Omental fat pad (tissue), 4 donors: ENCODE results near the gene AKAP9. TPM values are rescaled to one million over a fixed set of nuclear protein-coding genes. Genes with fewer than 3 reads are reported as not detected.

Experiments used
- ATAC-seq: fragments of 150-250 bp; one replicate; pipeline ENCODE4 v1.9.1; 2016; ENCODE audit warnings: mild to moderate bottlenecking, moderate library complexity; ENCODE audit not compliant: low FRiP score
- DNase-seq: peaks from one replicate; pipeline ENCODE4 v3.0.0-alpha.2; 2019; ENCODE audit warnings: low spot score
- total RNA-seq, 4 donors: library from RNA; depleted of rRNA; stranded (reverse); fragments of >200 nt; gene quantifications; one replicate each; pipeline ENCODE4 v1.1.0, GENCODE V29; 2016
- TF ChIP-seq, protein P1 (sequence below), 3 donors: fragments of 450-650 bp; IDR thresholded peaks; one replicate each; pipeline ENCODE4 v1.5.1; 2016 to 2017; ENCODE audit warnings: antibody characterized with exemption in 3 of 3, mild to moderate bottlenecking in 3 of 3, moderate library complexity in 2 of 3

Gene AKAP9
- total RNA-seq, 4 donors from 2014 or later, result 44.4 to 73.9 (median 62.7) TPM

DNA sequence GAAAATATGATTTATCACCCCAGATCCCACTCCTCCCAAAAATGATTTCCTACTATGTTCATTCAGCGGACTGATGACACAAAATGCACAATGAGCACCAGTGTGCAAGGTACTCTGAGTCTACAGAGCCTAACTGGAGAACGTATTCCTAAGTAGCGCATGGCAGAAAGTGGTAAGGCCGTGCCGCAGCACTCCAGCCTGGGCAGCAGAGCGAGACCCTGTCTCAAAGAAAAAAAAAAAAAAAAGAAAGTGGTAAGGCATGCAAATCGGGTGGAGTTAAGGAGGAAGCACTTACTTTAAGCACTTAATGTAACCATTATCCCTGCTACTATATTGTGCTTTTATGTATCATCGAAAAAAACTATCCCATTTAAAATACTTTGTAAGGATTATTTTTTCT lies 168.2 kb downstream of the AKAP9 start:
- TF ChIP-seq, protein P1, sequence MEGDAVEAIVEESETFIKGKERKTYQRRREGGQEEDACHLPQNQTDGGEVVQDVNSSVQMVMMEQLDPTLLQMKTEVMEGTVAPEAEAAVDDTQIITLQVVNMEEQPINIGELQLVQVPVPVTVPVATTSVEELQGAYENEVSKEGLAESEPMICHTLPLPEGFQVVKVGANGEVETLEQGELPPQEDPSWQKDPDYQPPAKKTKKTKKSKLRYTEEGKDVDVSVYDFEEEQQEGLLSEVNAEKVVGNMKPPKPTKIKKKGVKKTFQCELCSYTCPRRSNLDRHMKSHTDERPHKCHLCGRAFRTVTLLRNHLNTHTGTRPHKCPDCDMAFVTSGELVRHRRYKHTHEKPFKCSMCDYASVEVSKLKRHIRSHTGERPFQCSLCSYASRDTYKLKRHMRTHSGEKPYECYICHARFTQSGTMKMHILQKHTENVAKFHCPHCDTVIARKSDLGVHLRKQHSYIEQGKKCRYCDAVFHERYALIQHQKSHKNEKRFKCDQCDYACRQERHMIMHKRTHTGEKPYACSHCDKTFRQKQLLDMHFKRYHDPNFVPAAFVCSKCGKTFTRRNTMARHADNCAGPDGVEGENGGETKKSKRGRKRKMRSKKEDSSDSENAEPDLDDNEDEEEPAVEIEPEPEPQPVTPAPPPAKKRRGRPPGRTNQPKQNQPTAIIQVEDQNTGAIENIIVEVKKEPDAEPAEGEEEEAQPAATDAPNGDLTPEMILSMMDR (IDR thresholded peaks at IDR 0.05), result no peak
- DNase-seq, result no peak
- no peak for ATAC-seq

DNA sequence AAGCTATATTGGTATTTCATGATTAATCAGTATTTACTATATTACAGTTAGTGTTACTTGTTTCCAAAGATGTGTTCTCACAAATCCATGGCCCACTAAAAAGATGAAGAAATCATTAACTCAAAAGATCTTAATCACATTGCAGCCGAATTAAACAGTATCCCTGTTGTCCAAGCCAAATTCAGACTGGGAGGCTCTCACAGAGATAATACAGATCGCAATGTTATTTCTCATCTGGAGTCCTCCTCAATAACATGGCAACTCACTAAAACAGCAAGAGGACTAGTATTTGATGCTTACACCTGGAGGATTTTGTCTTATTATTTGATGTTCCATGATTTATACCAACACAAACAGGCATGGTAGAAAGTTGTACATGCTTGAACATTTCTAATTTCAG lies 170.2 kb downstream of the AKAP9 start:
- ATAC-seq, result no peak
- no peak for DNase-seq

GRCh38 chr7:92115821-92116220 lies 175.2 kb downstream of the AKAP9 start:
- TF ChIP-seq, protein P1 (IDR thresholded peaks at IDR 0.05), result no peak
- DNase-seq (no peak), ATAC-seq (no peak)

More for the DNA sequence above, 170.2 kb downstream of the AKAP9 start:
- TF ChIP-seq, protein P1 (IDR thresholded peaks at IDR 0.05), result no peak

GRCh38 chr7:92116949-92117348 lies 176.3 kb downstream of the AKAP9 start:
- DNase-seq (no peak), ATAC-seq (no peak)
- TF ChIP-seq, protein P1 (IDR thresholded peaks at IDR 0.05), result no peak

DNA sequence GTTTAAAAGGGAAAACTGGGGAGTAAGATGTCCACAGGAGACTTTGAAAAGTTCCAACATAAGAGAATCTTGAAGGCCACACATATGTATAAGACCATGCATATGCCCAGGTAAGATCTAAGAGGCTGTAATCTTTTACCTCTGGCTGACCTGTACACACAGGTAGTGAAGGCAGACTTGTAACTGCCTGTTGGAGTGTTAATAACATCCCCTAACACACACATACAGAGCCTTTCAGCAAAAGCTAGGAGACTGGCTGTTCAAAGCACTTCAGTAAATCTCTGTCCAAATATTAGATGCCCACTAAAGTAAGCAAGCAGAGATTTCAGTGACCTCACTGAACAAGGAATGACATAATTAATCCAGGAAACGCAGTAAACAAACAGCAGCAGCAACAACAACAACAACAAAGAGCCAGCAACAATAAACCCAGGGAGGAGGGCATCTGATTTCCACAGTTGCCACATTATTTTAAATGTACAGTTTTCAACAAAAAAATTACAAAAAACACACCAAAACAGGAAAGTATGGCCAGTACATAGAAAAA lies 178.6 kb downstream of the AKAP9 start:
- TF ChIP-seq, protein P1 (IDR thresholded peaks at IDR 0.05), result no peak
- ATAC-seq, result no peak

GRCh38 chr7:92121681-92122080 lies 181.0 kb downstream of the AKAP9 start:
- TF ChIP-seq, protein P1 (IDR thresholded peaks at IDR 0.05), result no peak
- ATAC-seq, result no peak
- no peak for DNase-seq

More for the DNA sequence above, 178.6 kb downstream of the AKAP9 start:
- DNase-seq, result no peak

DNA sequence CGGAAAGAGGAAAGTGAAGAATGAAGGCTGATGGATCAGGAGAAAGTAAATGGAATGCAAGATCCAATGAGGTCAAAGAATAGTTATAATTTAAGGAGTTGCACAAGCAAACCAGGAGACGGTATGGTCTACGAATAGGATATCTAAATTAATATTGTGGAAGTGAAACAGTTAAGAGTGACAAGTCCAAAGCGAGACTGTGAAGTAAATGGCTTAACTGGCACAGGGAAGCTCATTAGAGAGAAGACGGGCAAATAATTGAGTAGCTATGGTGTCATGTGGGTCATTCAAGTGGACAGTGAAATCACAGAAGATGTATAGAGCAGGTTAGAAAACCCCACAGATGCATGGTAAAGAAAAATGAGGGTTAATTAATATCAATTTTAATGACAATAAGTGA lies 190.4 kb downstream of the AKAP9 start:
- no peak for DNase-seq
- TF ChIP-seq, protein P1 (IDR thresholded peaks at IDR 0.05), result no peak
- ATAC-seq, result no peak
